ENCODE measurements around the gene CDKN2B-AS1.

The CDKN2B-AS1 gene

DNA sequence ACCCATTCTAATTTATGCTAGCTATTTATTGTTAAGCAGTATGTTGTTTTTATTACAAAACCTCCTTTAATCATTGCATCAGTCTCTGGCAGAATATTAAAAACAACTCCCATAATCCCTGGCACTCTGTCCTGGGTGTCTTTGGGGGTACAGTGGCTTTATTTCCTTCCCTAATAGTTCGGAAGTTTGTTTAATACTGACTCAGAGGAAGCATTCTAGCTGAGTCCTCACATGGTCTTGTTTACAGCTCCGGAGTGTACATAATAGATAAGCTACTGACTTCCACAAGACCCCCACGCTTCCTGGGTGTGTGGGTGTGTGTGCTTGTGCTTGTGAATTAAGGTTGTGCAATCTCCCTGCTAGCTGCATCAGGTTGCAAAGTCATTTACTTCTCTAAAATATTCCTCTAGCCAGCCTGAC lies 164.3 kb downstream of the CDKN2B-AS1 start:
- peak; percentile 92 to 97 (median 94) for DNase-seq

DNA sequence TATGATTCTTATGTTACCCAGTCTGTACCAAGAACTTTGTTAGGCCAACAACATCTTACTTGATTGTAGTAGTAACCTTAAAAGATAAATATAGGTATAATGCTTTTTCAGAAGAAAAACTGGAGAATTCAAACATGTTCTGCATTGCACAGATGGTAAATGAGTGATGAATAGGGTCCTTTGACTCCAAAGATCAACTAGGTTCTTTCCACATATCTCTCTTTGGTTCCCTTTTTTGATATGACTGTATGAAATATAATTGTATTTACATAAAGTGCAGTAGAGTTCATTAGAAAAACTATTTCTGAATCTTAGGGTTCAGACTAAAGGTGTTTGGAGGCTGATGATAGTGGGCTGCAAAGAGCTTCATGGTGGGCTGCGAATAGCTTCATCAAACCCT lies 165.0 kb downstream of the CDKN2B-AS1 start:
- peak in 3 of 4 experiments; percentile 30 to 79 (median 76) for DNase-seq

DNA sequence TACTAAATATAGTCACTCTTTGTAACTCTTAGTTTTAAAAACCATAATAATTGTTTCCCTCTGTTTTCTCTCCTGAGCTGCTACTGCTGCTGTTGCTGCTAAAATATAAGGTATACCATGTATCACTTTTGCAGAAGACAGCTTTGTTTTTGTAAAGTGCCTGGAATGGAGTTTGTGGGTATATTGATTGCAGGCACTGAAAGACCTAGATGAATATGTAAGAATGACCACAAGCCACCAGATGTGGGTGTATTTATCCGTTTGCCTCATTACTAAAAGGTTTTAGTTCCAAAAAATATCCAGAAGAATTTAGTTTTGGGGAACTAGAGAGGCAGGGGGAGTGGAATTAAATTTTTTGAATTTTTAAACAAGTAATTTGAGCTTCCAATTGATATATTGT lies 165.6 kb downstream of the CDKN2B-AS1 start:
- peak; percentile 37 to 75 (median 62) for DNase-seq

DNA sequence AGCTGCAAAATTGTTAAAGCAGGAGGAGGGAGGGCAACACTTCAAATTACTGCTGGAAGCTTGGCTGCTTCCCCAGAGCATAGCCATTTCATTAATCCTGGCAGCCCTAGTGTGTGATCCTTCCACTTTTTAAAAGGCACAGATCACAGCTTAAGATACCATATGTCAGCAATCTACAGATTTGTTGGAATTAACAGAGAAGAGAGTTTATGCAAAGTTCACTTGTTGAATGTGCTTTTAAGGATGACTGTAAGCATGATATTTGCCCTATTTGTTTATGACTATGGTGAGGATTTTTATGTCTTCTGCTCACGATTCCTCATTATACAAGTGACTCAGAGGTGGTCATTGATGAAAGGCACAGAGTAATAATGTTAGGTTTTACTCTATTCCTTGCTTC lies 170.6 kb downstream of the CDKN2B-AS1 start:
- no peak for DNase-seq

DNA sequence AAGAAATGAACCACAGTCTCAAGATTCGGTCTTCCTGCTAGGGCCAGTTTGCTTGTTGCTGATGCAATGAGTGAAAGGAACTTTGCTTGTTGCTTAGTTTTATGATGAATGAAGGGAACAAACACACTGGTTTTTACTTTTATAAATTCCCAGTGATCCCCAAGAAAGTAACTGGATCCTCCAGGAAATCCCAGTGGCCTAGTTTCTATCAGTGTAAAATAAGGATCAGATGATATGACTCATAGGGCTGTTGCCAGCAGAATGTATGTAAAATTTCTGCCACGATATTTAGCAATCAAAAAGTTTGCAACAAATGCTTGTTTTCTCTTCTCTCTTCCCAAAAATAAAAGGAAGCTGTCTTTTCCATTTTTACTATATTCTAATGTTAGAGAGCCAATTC lies 174.7 kb downstream of the CDKN2B-AS1 start:
- peak; percentile 44 to 88 (median 68) for DNase-seq

DNA sequence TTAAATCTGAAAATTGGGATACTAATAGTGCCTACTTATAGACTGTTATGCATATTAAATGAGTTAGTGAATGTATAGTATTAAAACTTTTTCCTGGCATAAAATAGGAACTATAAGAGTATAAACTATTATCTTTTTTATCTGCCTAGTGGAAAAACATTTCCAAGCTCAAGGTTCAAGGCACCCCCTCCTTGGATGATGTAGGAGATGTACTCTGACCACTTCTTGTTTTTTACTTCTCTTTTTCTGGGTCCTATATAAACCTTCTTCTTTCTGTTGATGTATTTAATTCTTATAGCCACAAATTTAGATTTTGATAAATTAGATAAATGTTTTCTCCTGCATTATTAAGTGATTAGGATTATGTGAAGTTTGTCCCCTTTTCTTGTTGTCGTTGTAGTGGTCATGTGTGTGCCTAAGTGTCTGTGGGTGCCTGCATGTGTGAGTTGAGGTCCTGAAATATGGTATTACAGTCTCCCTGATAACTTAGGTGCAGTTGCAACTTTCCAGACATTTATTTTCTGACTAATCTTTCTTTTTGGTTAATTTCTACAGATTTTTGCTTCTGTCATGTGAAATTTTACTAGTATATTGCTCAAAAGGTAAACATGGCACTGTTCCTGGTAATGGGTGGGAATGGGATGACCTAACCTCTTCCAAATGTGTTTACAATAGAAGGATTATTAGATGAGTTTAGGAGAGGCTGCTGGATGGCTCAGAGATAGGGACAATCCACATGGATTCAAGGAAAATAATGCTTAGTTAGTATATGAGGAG lies 175.3 kb downstream of the CDKN2B-AS1 start:
- DNase-seq = peak; percentile 63 to 86 (median 80)
